GM18499 (cell line): Measurements from ENCODE around the gene DNAAF1.

Experiments used
- ATAC-seq: cut with Tn5 transposase; IDR thresholded peaks from one replicate; pipeline ENCODE4 v1.9.1; 2021; ENCODE audit warnings: moderate number of reproducible peaks; ENCODE audit not compliant: insufficient read depth, unreplicated experiment

Gene DNAAF1

GRCh38 chr16:84156342-84156784 lies 11.3 kb downstream of the DNAAF1 start:
- ATAC-seq: no peak

DNA sequence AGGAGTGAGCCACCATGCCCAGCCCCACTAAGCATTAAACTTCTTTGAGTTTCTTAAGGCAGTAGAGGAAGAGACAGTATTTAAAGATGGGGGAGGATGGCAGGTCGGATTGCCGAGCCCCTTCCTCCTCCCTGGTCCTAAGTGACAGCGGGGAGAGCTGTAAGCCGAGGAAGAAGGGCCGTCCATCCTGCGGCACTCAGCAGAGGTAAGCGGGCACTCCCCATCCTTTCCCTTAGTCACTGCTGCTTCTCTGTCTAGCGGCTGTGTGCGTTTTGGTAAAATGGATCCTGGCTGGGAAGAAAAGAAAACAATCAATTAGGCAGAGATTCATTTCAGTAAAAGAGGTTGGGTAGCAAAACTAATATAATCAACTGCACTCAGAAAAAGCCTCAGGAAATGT lies 13.9 kb downstream of the DNAAF1 start:
- ATAC-seq: no peak

GRCh38 chr16:84159800-84160199 lies 14.7 kb downstream of the DNAAF1 start:
- no peak for ATAC-seq

- no peak for ATAC-seq
Measured at GRCh38 chr16:84161037-84161436, 15.9 kb downstream of the DNAAF1 start.

DNA sequence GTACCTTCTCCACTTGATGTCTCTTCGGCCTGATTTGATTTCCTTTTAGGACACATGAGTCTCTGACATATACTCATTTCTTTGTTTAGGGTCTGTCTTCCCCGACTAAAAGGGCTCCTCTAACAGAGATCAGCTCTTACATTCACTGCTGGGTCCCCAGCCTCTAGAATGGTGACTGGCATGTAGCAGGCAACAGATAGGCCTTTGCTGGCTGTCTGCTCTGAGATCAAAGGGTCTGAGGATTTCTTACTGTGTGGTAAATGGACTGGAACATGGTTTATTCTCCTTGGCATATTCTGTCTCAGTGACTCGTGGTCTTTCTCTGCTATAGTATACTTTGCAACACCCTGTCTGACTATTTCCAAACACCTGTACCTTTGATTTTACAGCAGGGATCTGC lies 16.7 kb downstream of the DNAAF1 start:
- no peak for ATAC-seq

- ATAC-seq: no peak
Measured at GRCh38 chr16:84165746-84166145, 20.6 kb downstream of the DNAAF1 start.

DNA sequence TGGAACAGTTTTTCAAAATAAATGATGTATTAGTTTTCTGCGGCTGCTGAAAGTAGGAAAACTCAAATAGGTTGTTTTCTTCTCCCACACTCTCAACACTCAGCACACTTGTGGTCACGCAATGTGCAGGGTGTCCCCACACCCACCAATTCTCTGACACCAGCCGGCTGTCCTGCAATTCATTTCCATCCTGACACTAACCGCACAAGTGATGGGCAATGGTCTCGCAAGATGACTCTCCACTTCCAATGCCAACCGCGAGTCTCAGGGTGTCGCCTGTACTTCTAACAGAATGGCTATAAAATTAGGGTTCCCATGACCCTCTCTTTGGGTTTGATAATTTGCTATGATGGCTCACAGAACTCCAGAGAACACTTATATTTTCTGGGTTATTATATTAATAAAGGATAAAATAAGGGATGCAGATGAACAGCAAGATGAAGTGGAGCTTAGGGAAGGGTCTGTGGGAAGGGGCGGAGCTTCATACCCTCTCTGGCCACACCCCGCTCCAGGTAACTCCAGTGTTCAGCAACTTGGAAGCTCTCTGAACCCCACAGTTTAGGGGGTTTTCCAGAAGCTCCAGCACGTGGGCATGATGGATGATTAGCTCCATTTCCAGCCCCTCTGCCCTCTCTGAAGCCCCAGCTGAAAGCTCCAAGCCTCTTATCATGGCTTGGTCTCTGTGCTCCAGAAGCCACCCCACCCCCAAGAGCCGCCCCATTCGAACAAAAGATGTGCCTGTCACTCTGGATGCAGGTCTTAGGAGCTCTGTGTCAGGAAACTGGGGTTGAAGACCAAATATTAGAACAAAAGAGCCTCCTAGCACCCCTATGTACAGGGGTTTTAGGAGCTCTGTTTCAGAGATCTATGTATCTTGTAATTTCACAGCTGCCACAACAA lies 21.9 kb downstream of the DNAAF1 start:
- ATAC-seq: no peak

GRCh38 chr16:84169765-84170310 lies 24.7 kb downstream of the DNAAF1 start:
- no peak for ATAC-seq

- no peak for ATAC-seq
Measured at GRCh38 chr16:84174396-84174795, 29.3 kb downstream of the DNAAF1 start.

DNA sequence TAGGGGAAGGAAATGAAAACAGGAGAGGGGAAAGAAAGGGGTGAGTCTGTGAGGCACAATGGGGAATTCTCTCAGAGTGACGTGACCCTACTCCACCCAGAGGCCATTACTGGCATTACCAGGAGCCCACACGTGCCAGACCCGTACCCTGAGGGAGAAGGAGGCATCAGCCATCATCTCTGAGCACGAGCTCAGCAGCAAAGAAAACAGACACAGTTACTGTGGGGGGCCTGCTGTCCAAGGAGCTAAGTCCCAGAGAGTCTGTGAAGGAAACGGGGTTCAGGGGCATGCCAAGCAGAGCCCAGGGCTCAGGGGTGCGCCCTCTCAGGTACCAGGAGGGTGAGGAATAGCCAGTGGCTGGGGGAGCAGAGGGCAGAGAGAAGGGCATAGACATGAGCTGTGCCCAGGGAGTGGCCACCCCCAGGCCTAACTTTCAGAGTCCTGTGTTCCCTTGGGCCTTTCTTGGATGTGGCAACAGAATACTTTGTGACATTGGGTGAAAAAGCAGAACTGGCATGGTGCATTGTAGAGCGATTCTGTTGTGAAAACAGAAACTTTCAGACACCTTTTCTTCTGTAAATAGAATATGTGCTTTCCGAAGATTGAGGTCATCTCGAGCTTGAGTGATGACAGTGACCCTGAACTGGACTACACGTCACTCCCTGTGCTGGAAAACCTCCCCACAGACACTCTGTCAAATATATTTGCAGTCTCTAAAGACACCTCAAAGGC lies 30.4 kb downstream of the DNAAF1 start:
- no peak for ATAC-seq

DNA sequence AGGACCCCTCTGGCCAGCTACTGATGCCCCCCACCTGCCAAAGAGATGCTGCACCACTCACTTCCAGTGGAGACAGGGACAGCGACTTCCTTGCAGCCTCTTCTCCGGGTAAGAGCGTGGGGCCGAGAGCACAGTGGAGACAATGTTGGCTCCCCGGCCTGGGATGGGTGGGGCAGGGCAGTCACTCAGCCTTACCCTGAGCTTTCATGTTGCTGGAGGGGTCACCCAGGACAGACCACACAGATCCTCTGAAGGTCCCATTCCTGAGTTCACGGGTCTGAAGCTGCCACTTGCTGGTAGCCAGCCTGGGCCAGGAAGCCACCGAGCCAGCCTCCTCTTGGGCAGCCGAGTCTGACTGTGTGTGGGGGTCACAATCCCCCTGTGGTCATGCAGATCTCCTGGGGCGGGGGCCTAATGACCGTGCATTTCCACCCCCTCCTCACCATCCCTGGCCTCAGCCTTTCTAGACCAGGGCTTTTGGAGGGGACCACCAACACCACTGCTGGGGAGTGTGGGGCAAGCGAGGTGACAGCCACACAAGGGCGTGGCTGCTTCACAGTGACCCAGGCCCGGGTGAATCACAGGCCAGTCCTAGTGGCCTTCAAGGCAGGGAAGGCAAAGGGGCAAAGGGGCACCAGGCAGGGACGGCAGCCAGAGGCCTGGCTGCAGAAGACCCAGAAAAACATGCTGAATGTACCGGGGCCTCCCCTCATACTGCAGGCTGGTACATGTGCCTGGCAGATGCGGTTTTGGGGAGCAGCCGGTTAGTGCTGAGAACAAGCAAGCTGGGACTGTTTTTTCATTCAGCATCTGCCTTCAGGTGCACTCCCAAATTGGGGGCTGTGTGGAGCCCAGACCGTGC lies 31.3 kb downstream of the DNAAF1 start:
- no peak for ATAC-seq

GRCh38 chr16:84177741-84178073 lies 32.6 kb downstream of the DNAAF1 start:
- no peak for ATAC-seq

GRCh38 chr16:84178146-84178765 lies 33.1 kb downstream of the DNAAF1 start:
- no peak for ATAC-seq

DNA sequence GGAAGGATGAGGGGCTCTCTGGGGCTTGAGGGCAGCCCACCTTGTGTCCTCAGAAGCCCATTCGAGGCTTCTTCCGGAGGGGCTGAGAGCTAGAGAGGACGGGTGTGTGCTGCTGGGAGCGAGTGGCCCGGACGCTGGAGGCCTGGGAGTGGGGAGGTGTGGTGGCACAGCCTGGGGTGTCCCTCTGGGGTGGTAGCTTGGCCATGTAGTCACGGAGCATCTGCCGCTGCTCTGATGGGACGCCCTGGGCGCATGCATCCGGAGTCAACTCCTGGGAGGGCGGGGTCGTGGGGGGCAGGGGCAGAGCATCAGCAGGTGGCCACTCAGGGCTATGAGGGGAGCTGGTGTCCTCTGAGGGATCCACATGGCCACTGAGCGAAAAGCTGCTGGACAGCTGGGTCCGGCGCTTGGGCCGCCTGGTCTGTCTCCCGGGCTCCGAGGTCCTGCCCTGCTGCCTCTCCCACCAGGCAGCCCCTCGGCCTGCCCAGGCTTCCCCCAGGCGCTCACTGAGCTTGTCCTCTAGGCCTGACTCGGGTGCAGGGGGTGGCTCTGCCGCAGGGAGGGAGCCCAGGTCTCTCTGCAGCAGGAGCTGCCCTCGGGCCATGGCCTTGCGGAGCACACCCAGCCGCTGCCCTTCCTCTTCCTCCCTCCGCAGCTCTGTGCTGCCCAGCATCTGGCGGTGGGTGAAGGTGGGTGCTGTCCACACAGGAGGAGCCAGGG lies 33.9 kb downstream of the DNAAF1 start:
- ATAC-seq: no peak

GRCh38 chr16:84179612-84180320 lies 34.7 kb downstream of the DNAAF1 start:
- no peak for ATAC-seq

DNA sequence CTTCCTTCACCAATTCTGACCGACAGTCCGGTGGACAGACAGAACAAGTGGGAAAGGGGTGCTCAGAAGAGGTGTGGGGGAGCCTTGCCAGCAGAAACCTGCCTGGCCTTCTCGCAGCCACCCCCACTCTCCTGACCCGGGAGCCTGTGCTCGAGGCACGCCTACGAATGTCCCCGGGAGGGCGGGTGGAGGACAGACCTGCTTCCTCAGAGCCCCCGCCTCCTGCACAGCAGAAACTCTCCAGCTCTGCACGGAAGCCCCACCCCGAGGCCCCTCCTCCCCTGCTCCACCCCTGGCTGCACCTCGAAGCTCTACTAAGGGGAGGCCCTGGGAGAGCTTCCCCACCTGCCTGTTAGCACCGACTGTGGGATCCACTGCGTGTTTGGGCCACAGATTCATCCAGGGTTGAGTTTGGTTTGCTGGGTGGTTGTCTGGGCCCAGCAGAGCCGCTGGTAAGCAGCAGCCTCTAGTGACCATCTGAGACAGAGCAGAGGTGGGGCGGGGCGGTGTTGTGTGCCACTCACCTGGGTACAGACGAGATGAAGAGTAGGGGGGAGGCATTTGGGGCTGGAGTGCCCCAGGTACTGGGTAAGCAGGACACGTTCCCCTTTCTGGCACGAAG lies 35.5 kb downstream of the DNAAF1 start:
- ATAC-seq: no peak

GRCh38 chr16:84181144-84181915 lies 36.2 kb downstream of the DNAAF1 start:
- ATAC-seq: no peak

GRCh38 chr16:84182104-84182503 lies 37.0 kb downstream of the DNAAF1 start:
- ATAC-seq: no peak
